Small intestine (tissue), 7 donors: ENCODE results near the gene ARHGEF28. TPM values are rescaled to one million over a fixed set of nuclear protein-coding genes. Genes with fewer than 3 reads are reported as not detected.
A peak's percentile ranks its signal among the peaks of the same experiment; 100 is the strongest.

Source experiments
- DNase-seq, 2 donors: peaks; one replicate each; pipeline versions ENCODE4 v3.0.0 to v3.0.0-alpha.2; 2013
- FAIRE-seq: peaks from 2 replicates; lab custom pipeline; 2012; peaks lifted over from hg19 to GRCh38; lab: Jason Lieb, UNC
- H3K27ac ChIP-seq, 3 donors: one replicate each; pipeline ENCODE4 v1.5.1; 2013; ENCODE audit warnings: low read length in 2 of 3, mild to moderate bottlenecking in 2 of 3, control low read depth in 1 of 3, inconsistent platforms in 1 of 3, low read depth in 1 of 3, moderate library complexity in 1 of 3
- H3K27me3 ChIP-seq, 3 donors: one replicate each; pipeline ENCODE4 v1.6.1; 2013; ENCODE audit warnings: low read length in 3 of 3, inconsistent platforms in 1 of 3; ENCODE audit not compliant: control insufficient read depth in 3 of 3, insufficient read depth in 3 of 3
- H3K36me3 ChIP-seq, 3 donors: one replicate each; pipeline ENCODE4 v1.6.1; 2013; ENCODE audit warnings: low read length in 3 of 3, inconsistent platforms in 1 of 3, low read depth in 1 of 3, mild to moderate bottlenecking in 1 of 3, moderate library complexity in 1 of 3; ENCODE audit not compliant: control insufficient read depth in 3 of 3, insufficient read depth in 2 of 3
- H3K4me1 ChIP-seq, 3 donors: one replicate each; pipeline ENCODE4 v1.6.1; 2013; ENCODE audit warnings: low read length in 2 of 3, inconsistent platforms in 1 of 3, low read depth in 1 of 3, mild to moderate bottlenecking in 1 of 3, moderate library complexity in 1 of 3; ENCODE audit not compliant: control insufficient read depth in 3 of 3, insufficient read depth in 2 of 3
- H3K4me3 ChIP-seq, 3 donors: one replicate each; pipeline ENCODE4 v1.5.1; 2013; ENCODE audit warnings: low read length in 3 of 3, control low read depth in 1 of 3, inconsistent platforms in 1 of 3, low read depth in 1 of 3, mild to moderate bottlenecking in 1 of 3, moderate library complexity in 1 of 3
- H3K9me3 ChIP-seq, 2 donors: one replicate each; pipeline ENCODE4 v1.6.1; 2013; ENCODE audit warnings: low read depth in 1 of 2, low read length in 1 of 2; ENCODE audit not compliant: control insufficient read depth in 2 of 2, insufficient read depth in 1 of 2
- WGBS, 3 donors: extraction: QIAGEN DNeasy Blood & Tissue Kit; methylation state at CpG; one replicate each; pipeline ENCODE4 v1.1.7; 2013; 5-methylcytosine and 5-hydroxymethylcytosine counted together
- polyA plus RNA-seq, 4 donors: library from polyadenylated mRNA; stranded (reverse) in 3 of 4; unstranded in 1 of 4; fragments of 200-250 nt in 3 of 4; fragments of 120-200 nt in 1 of 4; gene quantifications; one replicate each; pipeline versions ENCODE4 v1.2.1 to v1.2.3, GENCODE V29; 2013
- donor health status: healthy with polysubstance abuse.
- donor health status: control.
- donor health status: control.
- donor health status: Bipolar disorder and iron deficiency.
- donor health status: healthy.

The ARHGEF28 gene
- polyA plus RNA-seq, 4 donors = 1.1 to 16.5 (median 2.7) TPM

DNA sequence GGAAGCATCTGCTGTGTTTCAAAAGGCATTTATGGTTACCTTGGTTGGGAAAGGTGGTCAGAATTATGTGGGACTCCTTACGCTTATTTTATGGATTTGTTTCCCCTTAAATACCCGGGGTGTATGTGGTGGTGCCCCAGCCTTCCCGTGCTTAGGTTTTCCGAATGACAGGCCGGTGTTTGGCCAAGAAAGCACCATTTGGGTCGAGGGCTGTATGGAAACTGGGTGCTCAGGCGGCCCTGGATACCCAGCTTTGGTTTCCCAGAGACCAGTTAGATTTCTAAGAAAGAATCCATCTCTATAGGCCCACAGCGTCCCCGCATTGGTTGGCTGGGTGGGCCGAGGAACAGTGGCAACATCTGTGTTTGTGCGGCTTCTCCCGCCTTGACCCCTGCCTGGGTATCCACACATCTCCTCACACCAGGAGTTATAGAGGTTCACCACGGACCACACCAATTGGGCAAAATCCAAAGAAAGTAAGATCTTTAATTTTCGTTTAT, 868 bp downstream of the ARHGEF28 start:
- Histone ChIP-seq H3K9me3 (no peaks in the 10 kb centered on the region), H3K27me3 (peaks cover 0 to 5% (median 4%) of the 10 kb centered on the region in 3 donors), H3K4me1 (peaks cover 0 to 20% (median 5%) of the 10 kb centered on the region in 3 donors), H3K4me3 (peak overlapping the region in 1 of 3 donors; percentile 46), H3K27ac (no peak overlapping the region), H3K36me3 (no peaks in the 10 kb centered on the region)
- 60 to 80% (median 67%) methylated on average over 14 of the region's 14 CpGs for WGBS, 3 donors
- DNase-seq = no peak
- no peak for FAIRE-seq

DNA sequence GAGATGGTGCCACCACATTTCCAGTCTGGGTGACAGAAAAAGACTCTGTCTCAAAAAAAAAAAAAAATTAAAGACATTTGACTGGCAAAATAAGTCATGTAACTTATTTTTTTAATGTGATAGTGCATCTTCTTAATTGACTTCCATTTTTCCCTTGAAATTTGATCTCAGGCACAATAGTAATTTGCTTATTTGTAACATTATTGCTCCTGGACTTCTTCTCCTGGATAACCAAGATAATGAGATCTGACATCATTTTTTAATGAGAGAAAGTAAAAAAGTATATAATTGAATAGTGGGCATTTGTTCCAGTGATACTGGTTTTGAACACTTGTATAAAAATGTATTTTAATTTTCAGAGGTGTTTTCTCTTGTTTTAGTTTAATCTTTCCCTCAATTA, 3.5 kb downstream of the ARHGEF28 start:
- H3K4me3 ChIP-seq = no peak overlapping the region
- no peak overlapping the region for H3K27ac ChIP-seq
- no peaks in the 10 kb centered on the region for H3K36me3 ChIP-seq
- H3K9me3 ChIP-seq = no peaks in the 10 kb centered on the region
- no peak for FAIRE-seq
- no peak for DNase-seq
- H3K4me1 ChIP-seq = peaks cover 0 to 13% (median 2%) of the 10 kb centered on the region in 3 donors
- H3K27me3 ChIP-seq = peaks cover 0 to 5% (median 4%) of the 10 kb centered on the region in 3 donors

DNA sequence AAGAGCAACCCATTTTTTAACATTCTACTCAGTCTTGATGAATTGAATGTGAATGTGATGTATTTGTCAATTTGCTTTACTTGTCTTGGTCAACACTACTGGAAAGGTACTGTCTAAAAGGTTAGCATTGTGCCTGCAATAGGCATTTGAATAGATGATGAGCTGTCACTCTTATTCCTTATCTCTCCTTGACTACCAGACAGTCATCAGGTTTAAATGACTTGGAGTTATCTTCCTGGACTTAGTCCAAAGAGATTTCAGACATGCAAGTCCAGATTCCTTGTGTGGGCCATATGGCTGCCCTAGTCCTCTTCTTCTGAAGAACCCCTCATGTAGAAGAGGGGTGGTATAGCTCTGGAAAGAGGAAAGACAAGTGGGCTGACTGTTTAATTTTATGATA, 4.8 kb downstream of the ARHGEF28 start:
- Histone ChIP-seq H3K27me3 (peaks cover 0 to 4% (median 3%) of the 10 kb centered on the region in 3 donors), H3K4me1 (peaks cover 0 to 13% (median 0%) of the 10 kb centered on the region in 3 donors), H3K27ac (no peak overlapping the region), H3K36me3 (no peaks in the 10 kb centered on the region), H3K4me3 (no peak overlapping the region), H3K9me3 (no peaks in the 10 kb centered on the region)
- FAIRE-seq (no peak), DNase-seq (peak; percentile 55 to 57)

DNA sequence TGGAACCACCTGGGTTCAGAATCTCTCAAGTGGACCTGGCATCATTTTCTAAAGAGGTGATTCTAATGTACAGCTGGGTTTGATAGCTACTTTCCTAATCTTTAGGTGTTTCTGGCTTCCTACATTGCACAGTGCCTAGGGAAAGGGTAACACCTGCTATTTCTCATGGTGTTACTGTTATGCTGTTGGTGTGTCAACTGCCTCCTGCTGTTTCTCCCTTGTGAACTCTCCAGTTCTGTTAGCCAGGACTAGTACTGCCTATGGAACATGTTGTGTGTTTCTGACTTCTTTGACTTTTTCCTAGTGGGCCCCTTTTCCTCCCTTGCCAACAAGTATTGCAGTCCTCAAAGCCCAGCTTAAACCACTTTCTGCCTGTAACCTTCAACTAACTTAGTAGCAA, 5.5 kb downstream of the ARHGEF28 start:
- no peak for FAIRE-seq
- no peaks in the 10 kb centered on the region for H3K9me3 ChIP-seq
- no peak overlapping the region for H3K27ac ChIP-seq
- no peaks in the 10 kb centered on the region for H3K36me3 ChIP-seq
- no peak overlapping the region for H3K4me3 ChIP-seq
- H3K27me3 ChIP-seq = peaks cover 0 to 4% (median 3%) of the 10 kb centered on the region in 3 donors
- peaks cover 0 to 13% (median 0%) of the 10 kb centered on the region in 3 donors for H3K4me1 ChIP-seq
- DNase-seq = no peak

DNA sequence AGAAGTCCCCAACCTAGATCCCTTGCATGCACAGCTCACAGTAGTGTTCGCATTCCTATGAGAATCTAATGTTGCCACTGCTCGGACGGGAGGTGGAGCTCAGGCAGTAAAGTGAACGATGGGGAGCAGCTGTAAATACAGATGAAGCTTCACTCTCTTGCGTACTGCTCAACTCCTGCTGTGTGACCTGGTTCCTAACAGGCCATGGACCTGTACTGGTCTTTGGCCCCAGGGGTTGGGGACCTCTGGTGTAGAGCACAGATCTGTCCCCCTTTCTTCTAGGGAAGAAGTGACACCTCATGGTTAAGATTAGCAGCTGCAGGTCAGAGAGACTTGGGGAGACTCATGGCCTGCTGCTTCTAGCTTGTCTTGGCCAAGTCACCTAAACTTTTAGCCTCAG, 7.1 kb downstream of the ARHGEF28 start:
- WGBS, 3 donors = 82 to 88% (median 86%) methylated on average over 5 of the region's 5 CpGs
- Histone ChIP-seq H3K4me3 (no peak overlapping the region), H3K27me3 (peaks cover 0 to 3% (median 0%) of the 10 kb centered on the region in 3 donors), H3K27ac (no peak overlapping the region), H3K36me3 (no peaks in the 10 kb centered on the region), H3K9me3 (no peaks in the 10 kb centered on the region), H3K4me1 (peaks cover 0 to 13% (median 0%) of the 10 kb centered on the region in 3 donors)
- FAIRE-seq = no peak
- DNase-seq = no peak

DNA sequence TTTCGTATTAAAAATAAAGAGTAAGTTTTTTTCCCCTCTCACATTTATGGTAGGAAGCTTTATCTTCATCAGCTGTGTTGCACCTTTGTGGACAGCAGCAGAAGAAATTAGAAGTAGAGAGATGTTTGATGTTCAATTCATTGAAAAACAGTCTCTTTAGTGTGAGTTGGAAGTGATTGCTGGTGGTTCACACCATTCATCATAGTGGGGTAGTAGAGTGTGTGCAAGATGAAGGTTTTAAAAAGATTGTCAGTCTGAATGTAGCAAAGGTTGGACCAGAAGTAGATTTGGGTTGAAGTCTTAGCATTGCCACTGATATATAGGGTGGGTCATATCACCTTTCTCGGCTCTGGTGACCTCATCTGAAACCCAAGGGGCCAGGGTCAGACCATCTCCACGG, 10.4 kb downstream of the ARHGEF28 start:
- Histone ChIP-seq H3K4me3 (no peak overlapping the region), H3K27me3 (no peaks in the 10 kb centered on the region), H3K4me1 (peaks cover 0 to 2% (median 0%) of the 10 kb centered on the region in 3 donors), H3K9me3 (no peaks in the 10 kb centered on the region), H3K36me3 (no peaks in the 10 kb centered on the region), H3K27ac (no peak overlapping the region)
- FAIRE-seq (no peak), DNase-seq (no peak)
- 77 to 83% (median 79%) methylated on average over 3 of the region's 3 CpGs for WGBS, 3 donors

DNA sequence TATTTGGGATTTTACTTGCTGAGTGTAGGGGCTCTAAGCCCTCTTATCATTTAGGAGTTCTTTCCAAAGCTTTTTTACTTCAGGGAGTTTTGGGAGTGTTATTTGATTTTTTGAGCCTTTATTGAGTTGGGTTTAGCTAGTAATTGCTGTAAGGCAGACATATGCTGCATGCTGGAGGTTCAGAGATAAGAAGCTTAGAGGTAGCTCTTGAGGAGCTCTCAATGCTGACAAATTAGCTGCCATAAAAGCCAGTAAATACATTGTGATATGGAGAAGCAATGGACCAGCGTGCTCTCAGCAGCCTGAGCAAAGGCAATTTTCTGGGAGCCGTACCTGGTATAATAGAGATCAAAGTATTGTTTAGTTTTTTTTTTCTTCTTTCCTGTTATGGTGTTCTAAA, 11.6 kb downstream of the ARHGEF28 start:
- Histone ChIP-seq H3K4me1 (no peaks in the 10 kb centered on the region), H3K4me3 (no peak overlapping the region), H3K9me3 (no peaks in the 10 kb centered on the region), H3K36me3 (no peaks in the 10 kb centered on the region), H3K27me3 (no peaks in the 10 kb centered on the region), H3K27ac (no peak overlapping the region)
- WGBS, 3 donors = 13 to 71% (median 36%) methylated on average over 2 of the region's 2 CpGs
- no peak for FAIRE-seq
- DNase-seq = peak; percentile 43 to 53

DNA sequence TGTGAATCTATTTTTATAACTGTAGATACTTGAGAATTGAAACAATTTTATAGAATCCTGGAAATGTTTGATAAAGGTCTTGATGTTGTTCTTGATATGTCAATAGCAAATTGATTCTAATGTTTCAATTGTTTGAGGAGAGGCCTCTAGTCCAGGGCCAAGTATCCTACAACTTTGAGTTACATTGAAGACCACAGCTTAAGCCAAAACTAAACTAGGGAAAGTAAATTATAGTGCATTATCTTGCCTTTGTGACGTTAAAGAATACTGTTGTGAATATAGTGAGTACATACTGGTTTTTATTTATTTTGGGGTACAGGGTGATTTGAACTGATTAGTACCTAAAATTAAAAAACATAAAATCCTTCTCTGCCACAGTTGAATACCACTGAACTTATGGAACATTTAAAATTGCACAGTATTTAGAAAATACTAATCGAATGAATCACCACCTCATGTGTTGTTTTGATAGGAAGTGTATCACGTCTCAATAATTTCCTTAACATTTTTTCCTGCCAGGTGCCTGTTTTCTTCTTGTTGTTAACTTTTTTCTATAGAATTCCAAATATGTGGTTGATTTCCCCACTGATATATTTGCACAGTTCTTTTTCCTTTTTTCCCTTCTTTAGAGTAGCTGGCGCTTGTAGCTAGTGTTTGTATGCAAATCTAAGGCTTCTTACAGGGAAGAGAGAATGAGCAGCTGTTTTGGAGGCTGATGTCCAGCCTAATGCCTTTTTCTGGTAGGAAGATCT, 12.5 kb downstream of the ARHGEF28 start:
- H3K4me1 ChIP-seq = no peaks in the 10 kb centered on the region
- no peaks in the 10 kb centered on the region for H3K27me3 ChIP-seq
- no peak for FAIRE-seq
- DNase-seq = no peak
- H3K36me3 ChIP-seq = no peaks in the 10 kb centered on the region
- WGBS, 3 donors = 59 to 76% (median 72%) methylated on average over 4 of the region's 4 CpGs
- no peaks in the 10 kb centered on the region for H3K9me3 ChIP-seq
- H3K4me3 ChIP-seq = no peak overlapping the region
- H3K27ac ChIP-seq = no peak overlapping the region
